ENCODE data around the gene DLG2. TPM values are rescaled to one million over a fixed set of nuclear protein-coding genes. Genes with fewer than 3 reads are reported as not detected.

The DLG2 gene
- total RNA-seq, 1 donor from 2014 or later = 0.51 TPM

DNA sequence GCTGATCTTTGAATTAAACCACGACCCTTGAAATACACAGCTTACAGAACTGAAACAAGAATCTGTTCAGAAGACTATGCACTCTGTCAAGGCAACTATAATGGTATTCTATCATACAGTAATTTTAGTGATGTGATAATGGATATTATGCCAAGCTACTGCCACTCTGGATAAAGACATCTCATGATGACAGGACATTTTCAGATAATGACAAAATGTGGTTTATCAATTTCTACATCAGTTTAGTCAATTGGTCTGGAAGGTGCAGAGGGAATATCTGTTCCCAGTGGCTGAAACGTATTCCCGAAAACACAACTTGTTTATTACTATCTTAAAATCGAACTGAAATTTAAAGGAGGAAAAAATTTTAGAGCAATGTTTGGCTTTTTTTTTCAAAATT lies 1331.3 kb downstream of the DLG2 start:
- DNase-seq (ENCODE audit: low read depth in 2 of 2) = no peak

- DNase-seq (ENCODE audit: low read depth in 2 of 2) = no peak
Measured at GRCh38 chr11:84292955-84293354, 1334.2 kb downstream of the DLG2 start.

GRCh38 chr11:84292006-84292405 lies 1335.1 kb downstream of the DLG2 start:
- peak in 1 of 2 donors; percentile 18 for DNase-seq (ENCODE audit: low read depth in 2 of 2)

DNA sequence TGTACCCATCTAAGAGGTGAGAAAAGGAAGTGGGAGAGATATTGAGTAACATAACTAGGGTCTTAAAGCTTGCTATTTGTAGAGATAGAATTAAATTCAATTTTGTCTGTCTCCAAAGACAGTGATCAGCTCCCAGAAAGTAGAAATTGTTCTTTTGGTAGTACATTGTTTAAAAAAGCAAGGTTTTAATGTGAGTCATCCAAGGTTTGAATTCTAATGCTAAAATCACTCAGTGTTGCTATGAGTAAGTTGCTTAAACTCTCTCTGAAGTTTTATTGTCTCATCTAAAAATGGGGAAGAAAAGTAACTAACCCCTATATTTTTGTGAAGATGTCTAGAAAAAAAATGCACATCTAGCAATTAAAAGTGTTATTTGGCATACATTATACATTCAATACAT lies 1336.5 kb downstream of the DLG2 start:
- no peak for DNase-seq (ENCODE audit: low read depth in 2 of 2)

- DNase-seq (ENCODE audit: low read depth in 2 of 2) = no peak
Measured at GRCh38 chr11:84289381-84289906, 1337.7 kb downstream of the DLG2 start.

DNA sequence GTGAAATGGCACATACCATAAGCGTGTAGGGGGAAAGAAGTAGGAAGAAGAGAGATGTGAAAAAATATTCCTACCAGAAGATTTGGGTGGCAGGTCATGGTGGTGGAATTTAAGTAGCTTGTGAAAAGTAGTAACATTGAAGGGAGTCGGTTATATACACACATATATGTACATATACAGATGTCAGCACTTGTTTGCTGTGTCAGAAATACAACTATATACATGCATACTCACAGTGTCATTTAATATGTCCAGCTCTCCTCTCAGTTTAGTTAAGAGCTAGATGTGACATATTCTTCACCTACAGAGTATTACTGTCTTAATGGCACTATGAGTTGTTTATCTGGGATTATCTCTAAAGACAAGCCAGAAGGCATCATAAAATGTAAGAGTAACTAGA lies 1353.6 kb downstream of the DLG2 start:
- DNase-seq (ENCODE audit: low read depth in 2 of 2) = no peak

DNA sequence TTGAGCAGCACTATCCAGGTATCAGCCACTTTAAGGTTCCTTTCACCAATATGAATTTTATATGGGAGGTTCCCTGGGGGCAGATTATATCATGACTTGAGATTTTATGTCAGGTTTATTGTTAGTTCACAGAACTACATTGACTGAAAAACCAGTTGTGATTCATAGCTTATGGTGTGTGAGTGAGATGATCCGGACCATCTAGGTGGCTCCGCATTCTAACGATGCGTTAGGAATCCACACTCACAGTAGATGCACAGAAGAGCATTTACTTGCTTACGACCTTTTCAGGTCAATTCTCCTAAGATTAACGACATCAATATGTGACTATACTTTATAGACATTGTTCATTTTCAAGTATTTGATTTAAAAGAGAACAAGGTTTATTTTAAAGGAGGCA lies 1356.7 kb downstream of the DLG2 start:
- DNase-seq (ENCODE audit: low read depth in 2 of 2) = no peak

DNA sequence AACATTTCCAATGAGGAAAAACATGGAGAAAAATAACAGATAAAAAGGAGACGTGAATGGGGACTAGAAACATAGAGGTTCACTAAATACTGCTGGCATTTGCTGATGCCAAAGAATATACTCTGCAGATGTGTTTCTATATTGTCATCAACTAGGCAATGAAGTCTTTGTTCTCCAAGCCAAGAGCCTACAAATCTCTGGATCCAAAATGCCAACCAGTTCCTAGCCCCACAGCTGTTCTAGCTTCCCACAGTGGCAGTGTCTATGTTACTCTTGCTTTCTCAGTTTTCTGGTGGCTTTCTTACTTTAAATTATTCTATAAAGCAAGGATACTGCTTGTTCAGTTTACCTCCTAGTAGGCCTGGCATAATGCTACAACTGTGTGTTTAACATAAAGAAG lies 1363.1 kb downstream of the DLG2 start:
- DNase-seq (ENCODE audit: low read depth in 2 of 2) = no peak

DNA sequence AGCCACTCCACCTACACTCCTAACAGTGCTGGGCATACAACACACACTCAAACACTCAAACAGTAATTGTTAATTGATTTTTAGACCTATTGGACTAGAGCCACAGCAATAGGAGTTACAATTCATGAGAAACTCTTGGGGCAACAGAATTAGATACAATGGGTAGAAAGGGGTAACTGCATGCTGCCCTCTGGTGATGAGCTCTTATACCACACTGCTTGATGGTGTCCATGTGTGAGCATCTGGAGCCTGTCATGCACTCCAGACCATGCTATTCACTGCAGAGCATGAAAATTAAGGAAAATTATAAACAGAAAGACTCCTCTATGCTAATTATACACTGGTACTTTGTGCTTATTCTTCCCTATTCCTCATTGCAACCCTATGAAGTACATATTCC lies 1365.4 kb downstream of the DLG2 start:
- peak in 1 of 2 donors; percentile 18 for DNase-seq (ENCODE audit: low read depth in 2 of 2)

DNA sequence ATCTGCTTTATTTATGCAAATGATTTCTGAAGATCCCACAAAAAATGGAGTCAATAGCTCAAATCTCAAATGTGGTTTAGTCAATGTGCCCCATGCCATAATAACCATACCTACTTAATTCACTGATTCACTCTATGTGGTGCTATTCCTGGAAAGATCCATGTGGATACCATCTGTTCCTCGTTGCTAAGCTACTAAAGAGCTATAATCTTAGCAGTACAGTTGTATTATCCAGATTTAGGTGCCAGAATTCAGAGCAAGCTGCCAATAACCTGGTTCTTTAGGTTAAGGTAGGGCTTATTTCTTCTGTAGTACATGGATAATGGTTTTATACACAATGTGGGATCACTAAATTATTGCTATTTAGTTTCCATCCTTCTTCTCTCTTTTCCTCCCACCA lies 1366.3 kb downstream of the DLG2 start:
- no peak for DNase-seq (ENCODE audit: low read depth in 2 of 2)

DNA sequence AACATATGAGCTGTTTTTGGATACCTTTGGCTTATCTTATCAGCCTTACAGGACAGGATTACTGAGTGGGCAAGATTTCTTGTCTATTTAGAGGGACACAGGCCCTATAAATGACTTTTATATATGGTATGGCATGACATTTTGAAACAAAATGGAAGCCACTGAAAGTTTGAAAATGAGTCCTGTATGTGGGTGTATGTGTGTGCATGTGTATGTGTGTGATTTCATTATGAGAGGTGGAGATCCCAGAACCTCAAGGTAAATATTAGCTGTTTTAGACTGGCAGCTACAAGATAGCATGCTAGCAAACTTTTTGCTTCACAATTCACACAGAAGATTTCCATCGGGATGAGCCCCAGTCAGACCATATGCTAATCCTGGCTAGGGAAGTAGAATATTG lies 1370.5 kb downstream of the DLG2 start:
- no peak for DNase-seq (ENCODE audit: low read depth in 2 of 2)

- no peak for DNase-seq (ENCODE audit: low read depth in 2 of 2)
Measured at GRCh38 chr11:84255483-84255882, 1371.7 kb downstream of the DLG2 start.

- no peak for DNase-seq (ENCODE audit: low read depth in 2 of 2)
Measured at GRCh38 chr11:84250834-84251613, 1376.1 kb downstream of the DLG2 start.

DNA sequence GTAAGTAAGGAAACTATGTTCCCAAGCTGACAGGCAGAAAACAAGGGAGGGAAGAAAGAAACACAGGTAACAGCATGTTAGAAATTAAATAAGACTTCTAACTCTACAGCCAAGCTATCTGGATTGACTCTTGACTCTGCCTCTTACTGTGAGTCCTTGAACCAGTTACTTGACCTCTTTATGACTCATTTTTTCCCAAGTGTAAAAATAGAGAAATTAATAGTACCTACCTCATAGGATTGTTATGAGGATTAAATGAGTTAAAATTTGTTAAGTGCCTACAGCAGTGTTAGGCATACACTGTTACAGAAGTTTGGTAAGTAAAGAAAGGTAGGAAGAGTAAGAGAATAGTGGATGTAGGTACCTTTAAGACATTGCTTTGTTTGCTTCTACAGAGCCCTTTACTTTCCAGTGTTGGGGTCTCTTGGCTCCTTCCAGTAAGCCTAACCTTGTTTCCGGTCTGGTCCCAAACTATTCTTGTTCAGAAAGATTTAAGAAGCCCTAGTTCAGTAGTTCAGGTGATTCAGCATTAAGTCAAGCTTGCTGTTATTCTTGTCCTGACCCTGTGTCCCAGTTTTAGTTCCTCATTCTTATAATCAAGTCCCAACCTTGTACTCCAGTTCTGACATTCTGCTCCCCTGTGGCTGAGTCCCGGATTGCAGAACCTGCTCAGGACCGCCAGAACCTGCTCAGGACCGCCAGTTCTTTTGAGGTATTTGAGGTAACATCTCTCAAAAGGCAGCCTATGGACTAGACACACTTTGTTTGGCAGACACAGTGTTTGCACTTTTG lies 1377.6 kb downstream of the DLG2 start:
- no peak for DNase-seq (ENCODE audit: low read depth in 2 of 2)

DNA sequence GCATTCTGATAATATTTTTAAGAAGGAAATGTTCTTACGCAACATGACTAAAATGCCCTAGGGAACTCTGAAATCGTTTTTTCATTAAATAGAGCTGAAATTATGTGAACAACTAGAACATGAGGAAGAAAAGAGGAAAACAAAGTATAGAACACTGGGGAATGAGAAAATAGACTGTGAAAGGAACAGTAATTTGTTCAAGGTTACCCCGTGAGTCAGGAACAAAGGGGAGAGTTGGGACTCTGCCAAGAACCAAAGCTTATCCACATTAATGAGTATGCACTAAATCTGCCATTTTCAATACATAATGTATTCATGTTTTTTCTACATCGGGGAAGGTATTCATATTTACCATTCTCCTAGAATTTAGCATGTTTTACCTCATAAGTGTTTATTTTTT lies 1379.2 kb downstream of the DLG2 start:
- peak in 1 of 2 donors; percentile 16 for DNase-seq (ENCODE audit: low read depth in 2 of 2)

- no peak for DNase-seq (ENCODE audit: low read depth in 2 of 2)
Measured at GRCh38 chr11:84247129-84247528, 1380.0 kb downstream of the DLG2 start.

- no peak for DNase-seq (ENCODE audit: low read depth in 2 of 2)
Measured at GRCh38 chr11:84243629-84244263, 1383.4 kb downstream of the DLG2 start.

- no peak for DNase-seq (ENCODE audit: low read depth in 2 of 2)
Measured at GRCh38 chr11:84241343-84242131, 1385.6 kb downstream of the DLG2 start.

DNA sequence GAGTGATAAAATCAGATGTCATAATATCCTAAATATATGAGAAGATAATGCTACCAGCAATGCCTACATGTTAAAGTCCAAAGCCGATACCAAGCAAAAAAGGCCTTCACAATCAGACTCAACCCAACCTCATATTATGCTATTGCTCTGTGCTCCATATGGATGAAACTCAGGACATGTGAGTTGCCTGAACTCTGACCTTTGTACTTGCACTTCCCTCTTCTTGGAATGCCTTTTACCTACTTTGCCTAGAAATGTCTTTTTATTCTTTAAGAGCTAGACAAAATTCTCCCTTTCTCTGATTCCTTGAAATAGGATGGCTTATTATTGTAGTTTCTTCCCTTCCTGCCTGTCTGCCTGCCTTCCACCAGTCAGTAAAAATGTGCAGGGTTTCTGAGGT lies 1386.3 kb downstream of the DLG2 start:
- no peak for DNase-seq (ENCODE audit: low read depth in 2 of 2)

- DNase-seq (ENCODE audit: low read depth in 2 of 2) = no peak
Measured at GRCh38 chr11:84236436-84236835, 1390.7 kb downstream of the DLG2 start.

GRCh38 chr11:84234462-84235202 lies 1392.5 kb downstream of the DLG2 start:
- DNase-seq (ENCODE audit: low read depth in 2 of 2) = no peak

Data from dermis microvascular lymphatic vessel endothelial cell (primary cell).